ENCODE results near the gene IL12B. TPM values are rescaled to one million over a fixed set of nuclear protein-coding genes. Genes with fewer than 3 reads are reported as not detected.

Gene IL12B
- total RNA-seq, 2 experiments from 2014 or later: not detected

DNA sequence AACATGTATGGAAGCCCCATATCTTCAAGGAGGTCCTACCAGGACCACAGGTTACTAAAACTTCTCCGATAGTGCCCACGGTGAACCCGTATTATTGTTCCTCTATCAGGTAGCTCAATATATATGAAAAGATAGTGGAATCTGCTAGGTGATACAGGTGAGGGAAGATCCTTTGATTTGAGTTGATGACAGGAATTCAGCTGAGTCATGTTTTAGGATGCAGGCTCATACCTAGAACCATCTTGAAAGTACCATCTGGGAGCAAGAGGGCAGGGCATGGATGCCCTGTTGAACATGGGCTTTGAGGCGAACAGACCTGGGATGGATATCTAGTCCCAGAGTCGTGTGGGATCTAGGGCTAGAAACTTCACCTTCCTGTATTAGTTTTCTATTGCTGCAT, 35.4 kb downstream of the IL12B start:
- POLR2A ChIA-PET: no interaction called here
- H3K36me3 Mint-ChIP-seq (ENCODE audit: low read depth): peaks cover 6% of the 10 kb centered on the region
- ATAC-seq: no peak
- peaks cover 17% of the 10 kb centered on the region for H3K9me3 Mint-ChIP-seq
- no peaks in the 10 kb centered on the region for H3K27me3 Mint-ChIP-seq
- no peak overlapping the region for H3K27ac Mint-ChIP-seq
- H3K4me3 Mint-ChIP-seq: no peak overlapping the region
- H3K4me1 Mint-ChIP-seq (ENCODE audit: low read depth): no peaks in the 10 kb centered on the region
- TF ChIP-seq, protein P1, sequence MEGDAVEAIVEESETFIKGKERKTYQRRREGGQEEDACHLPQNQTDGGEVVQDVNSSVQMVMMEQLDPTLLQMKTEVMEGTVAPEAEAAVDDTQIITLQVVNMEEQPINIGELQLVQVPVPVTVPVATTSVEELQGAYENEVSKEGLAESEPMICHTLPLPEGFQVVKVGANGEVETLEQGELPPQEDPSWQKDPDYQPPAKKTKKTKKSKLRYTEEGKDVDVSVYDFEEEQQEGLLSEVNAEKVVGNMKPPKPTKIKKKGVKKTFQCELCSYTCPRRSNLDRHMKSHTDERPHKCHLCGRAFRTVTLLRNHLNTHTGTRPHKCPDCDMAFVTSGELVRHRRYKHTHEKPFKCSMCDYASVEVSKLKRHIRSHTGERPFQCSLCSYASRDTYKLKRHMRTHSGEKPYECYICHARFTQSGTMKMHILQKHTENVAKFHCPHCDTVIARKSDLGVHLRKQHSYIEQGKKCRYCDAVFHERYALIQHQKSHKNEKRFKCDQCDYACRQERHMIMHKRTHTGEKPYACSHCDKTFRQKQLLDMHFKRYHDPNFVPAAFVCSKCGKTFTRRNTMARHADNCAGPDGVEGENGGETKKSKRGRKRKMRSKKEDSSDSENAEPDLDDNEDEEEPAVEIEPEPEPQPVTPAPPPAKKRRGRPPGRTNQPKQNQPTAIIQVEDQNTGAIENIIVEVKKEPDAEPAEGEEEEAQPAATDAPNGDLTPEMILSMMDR (IDR thresholded peaks at IDR 0.05): no peak
- CTCF ChIA-PET: interaction anchor here (1.1 to 1.4 kb wide), 2 partner anchors 8 to 9 kb away, joined by 3 read pairs; no protein-coding TSS in a partner anchor
- intact Hi-C loops (cut with micrococcal nuclease): no loop called here
- DNase-seq: no peak

DNA sequence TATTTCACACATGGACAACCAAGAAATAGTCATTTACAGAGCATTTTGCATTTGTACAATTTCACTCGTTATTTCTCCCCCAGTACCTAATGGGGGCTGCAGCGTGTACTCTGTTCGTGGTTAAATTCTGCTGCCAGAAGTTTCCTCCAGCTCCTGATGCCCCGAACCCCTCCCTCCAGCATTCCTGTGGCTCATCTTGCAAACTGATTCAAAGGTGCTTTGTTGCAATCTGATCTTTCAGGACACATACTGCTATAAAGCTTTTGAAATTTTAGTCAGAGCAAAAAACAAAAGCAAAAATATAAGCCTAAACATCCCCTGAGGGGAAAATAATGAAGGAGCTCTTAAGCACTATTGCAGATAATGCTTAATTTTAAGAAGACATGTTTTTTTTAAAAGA, 39.5 kb downstream of the IL12B start:
- H3K36me3 Mint-ChIP-seq (ENCODE audit: low read depth): no peaks in the 10 kb centered on the region
- ChIA-PET CTCF (interaction anchor here (1.1 to 2.2 kb wide), 2 partner anchors 26 kb away, joined by 3 to 9 read pairs; no protein-coding TSS in a partner anchor), POLR2A (interaction anchor here (1.3 kb wide), 1 partner anchor 27 kb away, joined by 3 read pairs; no protein-coding TSS in a partner anchor)

DNA sequence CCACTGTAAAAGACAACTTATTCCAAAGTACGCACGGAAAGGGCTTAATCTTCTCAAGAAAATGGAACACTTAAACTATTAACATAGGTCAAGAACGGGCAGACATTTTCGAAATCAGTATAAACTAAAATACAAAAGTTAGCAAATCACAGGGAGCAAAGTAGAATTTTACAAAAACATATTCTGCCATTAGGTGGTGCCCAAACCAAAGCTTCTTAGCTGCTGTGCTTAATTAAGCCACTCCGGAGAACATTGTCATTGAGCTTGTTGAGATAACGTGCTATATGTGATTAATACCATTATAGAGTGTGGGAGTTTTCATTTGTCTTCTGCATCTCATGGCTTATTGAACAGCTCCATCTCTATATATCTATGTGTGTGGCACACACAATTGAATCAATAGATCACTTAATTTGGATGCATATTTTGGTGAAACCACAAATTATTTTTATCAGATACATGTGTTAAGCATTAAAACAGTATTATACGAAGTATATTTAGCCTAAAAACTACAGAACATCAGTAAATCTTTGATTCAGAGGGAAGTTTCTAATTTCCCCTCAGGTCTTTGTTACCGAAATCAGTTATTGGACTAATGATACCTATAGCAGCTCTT, 43.8 kb downstream of the IL12B start:
- no peak overlapping the region for H3K4me3 Mint-ChIP-seq
- CTCF ChIA-PET: interaction anchor here (1.0 to 4.7 kb wide), 9 partner anchors 9 to 722 kb away, joined by 3 to 26 read pairs (median 3); partner anchors contain the start of gene TTC1
- H3K27ac Mint-ChIP-seq: no peak overlapping the region
- intact Hi-C loops (cut with micrococcal nuclease): no loop called here
- DNase-seq (no peak), ATAC-seq (peak; percentile 45)
- H3K36me3 Mint-ChIP-seq (ENCODE audit: low read depth): peaks cover 6% of the 10 kb centered on the region
- no peaks in the 10 kb centered on the region for H3K4me1 Mint-ChIP-seq (ENCODE audit: low read depth)
- POLR2A ChIA-PET: no interaction called here
- no peaks in the 10 kb centered on the region for H3K27me3 Mint-ChIP-seq
- TF ChIP-seq, protein P1 (IDR thresholded peaks at IDR 0.05): peak; percentile 57
- H3K9me3 Mint-ChIP-seq: no peaks in the 10 kb centered on the region

More for the DNA sequence above, 39.5 kb downstream of the IL12B start:
- no peaks in the 10 kb centered on the region for H3K9me3 Mint-ChIP-seq
- ATAC-seq (no peak), DNase-seq (no peak)
- no peaks in the 10 kb centered on the region for H3K4me1 Mint-ChIP-seq (ENCODE audit: low read depth)
- intact Hi-C loops (cut with micrococcal nuclease): no loop called here
- TF ChIP-seq, protein P1 (IDR thresholded peaks at IDR 0.05): no peak
- no peak overlapping the region for H3K4me3 Mint-ChIP-seq
- H3K27me3 Mint-ChIP-seq: no peaks in the 10 kb centered on the region
- no peak overlapping the region for H3K27ac Mint-ChIP-seq

DNA sequence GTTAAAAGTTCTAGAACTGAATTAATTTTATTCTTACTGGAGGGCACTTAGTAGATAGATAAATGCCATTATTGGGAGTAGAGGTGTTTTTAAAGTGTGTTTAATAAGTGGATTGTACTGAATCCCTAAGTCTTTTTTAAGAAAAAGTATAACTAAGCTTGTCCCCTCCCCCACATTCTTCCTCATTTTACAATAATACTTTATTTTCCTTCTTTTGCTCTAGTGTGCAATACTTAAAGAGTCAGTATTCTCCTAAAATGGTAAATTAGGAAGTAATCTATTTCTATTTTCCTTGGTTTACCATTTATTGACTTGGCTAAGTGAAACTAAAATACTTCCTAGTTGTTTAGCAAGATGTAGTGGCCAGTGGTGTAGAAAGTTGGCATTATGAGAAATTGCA, 55.6 kb downstream of the IL12B start:
- ATAC-seq: no peak
- POLR2A ChIA-PET: interaction anchor here (1.2 kb wide), 1 partner anchor 82 kb away, joined by 3 read pairs; no protein-coding TSS in a partner anchor
- Mint-ChIP-seq H3K36me3 (ENCODE audit: low read depth) (peaks cover 34% of the 10 kb centered on the region), H3K4me1 (ENCODE audit: low read depth) (peaks cover 22% of the 10 kb centered on the region), H3K9me3 (no peaks in the 10 kb centered on the region), H3K27me3 (no peaks in the 10 kb centered on the region), H3K27ac (no peak overlapping the region), H3K4me3 (no peak overlapping the region)
- TF ChIP-seq, protein P1 (IDR thresholded peaks at IDR 0.05): no peak
- intact Hi-C loops (cut with micrococcal nuclease): no loop called here
- no peak for DNase-seq
- CTCF ChIA-PET: interaction anchor here (0.7 to 2.2 kb wide), 6 partner anchors 12 to 118 kb away, joined by 3 to 6 read pairs (median 4); no protein-coding TSS in a partner anchor

DNA sequence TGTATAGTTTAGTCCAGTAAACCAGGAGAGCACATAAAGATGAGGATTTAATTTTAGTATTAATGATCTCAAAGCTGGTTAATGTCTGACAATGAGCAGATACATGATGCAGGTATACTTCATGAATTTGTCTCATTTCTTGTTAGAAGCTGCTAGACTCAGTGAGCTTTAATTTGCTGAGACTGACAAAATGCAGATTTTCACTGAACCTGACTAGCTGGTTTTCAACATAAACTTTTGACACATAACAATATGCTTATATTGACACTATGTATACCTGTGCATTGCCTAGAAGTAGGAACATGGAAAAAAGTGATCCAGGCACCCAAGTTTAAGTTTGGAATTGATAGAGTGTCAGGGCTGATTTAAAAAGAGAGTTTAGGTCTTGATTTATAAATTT, 56.4 kb downstream of the IL12B start:
- H3K27ac Mint-ChIP-seq: no peak overlapping the region
- POLR2A ChIA-PET: interaction anchor here (1.2 kb wide), 1 partner anchor 81 kb away, joined by 3 read pairs; no protein-coding TSS in a partner anchor
- peaks cover 29% of the 10 kb centered on the region for H3K4me1 Mint-ChIP-seq (ENCODE audit: low read depth)
- intact Hi-C loops (cut with micrococcal nuclease): no loop called here
- TF ChIP-seq, protein P1 (IDR thresholded peaks at IDR 0.05): no peak
- H3K4me3 Mint-ChIP-seq: no peak overlapping the region
- CTCF ChIA-PET: interaction anchor here (0.6 to 2.2 kb wide), 6 partner anchors 11 to 820 kb away, joined by 3 to 6 read pairs (median 4); no protein-coding TSS in a partner anchor
- DNase-seq (no peak), ATAC-seq (no peak)
- peaks cover 36% of the 10 kb centered on the region for H3K36me3 Mint-ChIP-seq (ENCODE audit: low read depth)
- H3K27me3 Mint-ChIP-seq: no peaks in the 10 kb centered on the region
- no peaks in the 10 kb centered on the region for H3K9me3 Mint-ChIP-seq

Data from activated CD8-positive, alpha-beta T cell treated with anti-CD3 and anti-CD28 coated beads for 36 hours (primary cell).